DND-41 (cell line): Measurements from ENCODE around the gene GFI1.
A peak's percentile ranks its signal among the peaks of the same experiment; 100 is the strongest.

Experiments
- ATAC-seq: fragments of 200-7000 bp; cut with Tn5 transposase; 3 replicates; pipeline ENCODE4 v1.9.1; 2021; ENCODE audit warnings: low read depth; ENCODE audit not compliant: insufficient read depth
- DNase-seq: peaks from one replicate; pipeline ENCODE4 v3.0.0-alpha.2; 2020
- H2AFZ ChIP-seq: 2 replicates; pipeline ENCODE4 v1.6.0; 2012; ENCODE audit warnings: low read depth, low read length
- H3K27ac ChIP-seq: 2 replicates; pipeline ENCODE4 v1.5.1; 2012; ENCODE audit warnings: low read length, inconsistent platforms
- H3K27me3 ChIP-seq: fragments of 200-600 bp; sonication (generic); 2 replicates; pipeline ENCODE4 v1.6.0; 2012; ENCODE audit warnings: low read length, mild to moderate bottlenecking, inconsistent platforms; ENCODE audit not compliant: insufficient read depth, poor library complexity
- H3K36me3 ChIP-seq: 2 replicates; pipeline ENCODE4 v1.5.1; 2012; ENCODE audit warnings: low read length, inconsistent platforms; ENCODE audit not compliant: insufficient read depth
- H3K4me1 ChIP-seq: 2 replicates; pipeline ENCODE4 v1.5.1; 2012; ENCODE audit warnings: mild to moderate bottlenecking, low read length; ENCODE audit not compliant: insufficient read depth
- H3K4me2 ChIP-seq: 2 replicates; pipeline ENCODE4 v1.6.0; 2012; ENCODE audit warnings: mild to moderate bottlenecking, moderate library complexity, low read length, inconsistent platforms; ENCODE audit not compliant: insufficient read depth
- H3K4me3 ChIP-seq, 2 experiments: fragments of 200-600 bp in 1 of 2; shearing (Covaris generic) in 1 of 2; 2 replicates each; pipeline ENCODE4 v1.5.1; 2012 to 2016; ENCODE audit warnings: inconsistent platforms in 2 of 2, low read length in 2 of 2, mild to moderate bottlenecking in 2 of 2, low read depth in 1 of 2, moderate library complexity in 1 of 2
- H3K79me2 ChIP-seq: 2 replicates; pipeline ENCODE4 v1.6.0; 2012; ENCODE audit warnings: low read length, inconsistent platforms; ENCODE audit not compliant: insufficient read depth
- H3K9ac ChIP-seq: 2 replicates; pipeline ENCODE4 v1.6.0; 2012; ENCODE audit warnings: low read depth, mild to moderate bottlenecking, inconsistent platforms, low read length, moderate library complexity
- H3K9me3 ChIP-seq: 2 replicates; pipeline ENCODE4 v1.5.1; 2012; ENCODE audit warnings: low read length, moderate library complexity, mild to moderate bottlenecking, inconsistent platforms; ENCODE audit not compliant: insufficient read depth, severe bottlenecking
- H4K20me1 ChIP-seq: 2 replicates; pipeline ENCODE4 v1.6.0; 2012; ENCODE audit warnings: low read length; ENCODE audit not compliant: insufficient read depth
- EZH2 ChIP-seq: IDR thresholded peaks from 3 replicates; pipeline ENCODE4 v1.6.1; 2012; ENCODE audit warnings: borderline replicate concordance, low read depth, mild to moderate bottlenecking, moderate library complexity, low read length, inconsistent platforms; ENCODE audit not compliant: severe bottlenecking
- TF ChIP-seq, protein P1 (sequence below): IDR thresholded peaks from 2 replicates; pipeline ENCODE4 v1.5.1; 2012; ENCODE audit warnings: borderline replicate concordance, low read length, moderate library complexity, mild to moderate bottlenecking; ENCODE audit not compliant: poor library complexity, severe bottlenecking; ENCODE audit errors: extremely low read depth

The GFI1 gene

DNA sequence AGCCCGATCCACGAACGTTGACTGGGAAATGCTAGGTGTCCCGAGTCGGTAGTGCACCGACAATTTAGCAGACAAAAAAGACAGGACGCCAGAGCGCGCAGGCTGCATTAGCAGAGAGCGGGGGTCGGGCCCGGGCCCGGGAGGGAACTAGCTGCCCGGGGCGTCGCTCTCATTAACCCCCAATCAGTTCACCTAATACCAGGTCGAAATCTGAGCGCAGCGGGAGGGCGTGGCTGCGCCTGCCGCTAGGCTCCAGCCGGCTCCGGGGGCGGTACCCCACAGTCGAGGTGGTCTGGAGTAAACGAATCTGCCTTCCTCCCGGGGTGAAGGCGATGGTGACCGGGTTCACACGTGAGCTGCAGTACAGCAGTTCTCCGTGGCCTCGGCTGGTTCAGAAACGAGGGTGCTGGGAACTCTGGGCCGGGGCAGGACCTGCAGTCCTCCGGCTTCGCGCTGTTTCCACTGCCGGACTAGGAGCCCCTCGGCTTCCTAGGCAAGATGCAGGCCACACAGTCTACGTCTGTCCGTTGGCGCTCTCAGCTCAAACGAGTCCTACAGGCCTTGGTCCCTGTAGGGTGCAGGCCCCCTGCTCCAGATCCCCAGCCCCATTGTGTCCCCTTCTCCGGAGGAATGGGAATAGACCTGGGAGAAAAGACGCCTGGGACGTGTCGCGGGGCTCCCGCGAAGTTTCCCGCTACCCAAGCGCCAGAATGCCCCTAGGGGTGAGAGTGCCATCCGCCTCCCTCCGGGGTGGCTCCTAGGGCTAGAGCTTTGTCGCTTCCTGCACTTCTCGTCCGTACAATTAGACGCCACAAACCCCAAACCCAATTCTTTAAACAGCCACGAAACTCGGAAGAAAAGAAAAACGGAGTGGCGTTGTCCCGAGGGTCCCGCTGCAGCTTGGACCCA is 2.0 kb downstream of the GFI1 start:
- Histone ChIP-seq H3K9ac (peak overlapping the region; percentile 98), H2AFZ (peak overlapping the region; percentile 46), H3K79me2 (peaks cover 53% of the 10 kb centered on the region), H3K4me2 (peak overlapping the region; percentile 68), H3K27me3 (no peaks in the 10 kb centered on the region), H3K36me3 (peaks cover 48% of the 10 kb centered on the region), H3K4me1 (peaks cover 47% of the 10 kb centered on the region), H3K4me3 (peak overlapping the region; percentile 71 to 74), H3K27ac (peak overlapping the region; percentile 98), H4K20me1 (peaks cover 17% of the 10 kb centered on the region; the same call in 1 of the 2 replicates), H3K9me3 (no peaks in the 10 kb centered on the region)
- ATAC-seq (peak; percentile 47), DNase-seq (peak; percentile 90)
- TF ChIP-seq EZH2 = no peak
- TF ChIP-seq, protein P1, sequence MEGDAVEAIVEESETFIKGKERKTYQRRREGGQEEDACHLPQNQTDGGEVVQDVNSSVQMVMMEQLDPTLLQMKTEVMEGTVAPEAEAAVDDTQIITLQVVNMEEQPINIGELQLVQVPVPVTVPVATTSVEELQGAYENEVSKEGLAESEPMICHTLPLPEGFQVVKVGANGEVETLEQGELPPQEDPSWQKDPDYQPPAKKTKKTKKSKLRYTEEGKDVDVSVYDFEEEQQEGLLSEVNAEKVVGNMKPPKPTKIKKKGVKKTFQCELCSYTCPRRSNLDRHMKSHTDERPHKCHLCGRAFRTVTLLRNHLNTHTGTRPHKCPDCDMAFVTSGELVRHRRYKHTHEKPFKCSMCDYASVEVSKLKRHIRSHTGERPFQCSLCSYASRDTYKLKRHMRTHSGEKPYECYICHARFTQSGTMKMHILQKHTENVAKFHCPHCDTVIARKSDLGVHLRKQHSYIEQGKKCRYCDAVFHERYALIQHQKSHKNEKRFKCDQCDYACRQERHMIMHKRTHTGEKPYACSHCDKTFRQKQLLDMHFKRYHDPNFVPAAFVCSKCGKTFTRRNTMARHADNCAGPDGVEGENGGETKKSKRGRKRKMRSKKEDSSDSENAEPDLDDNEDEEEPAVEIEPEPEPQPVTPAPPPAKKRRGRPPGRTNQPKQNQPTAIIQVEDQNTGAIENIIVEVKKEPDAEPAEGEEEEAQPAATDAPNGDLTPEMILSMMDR = peak; percentile 60

DNA sequence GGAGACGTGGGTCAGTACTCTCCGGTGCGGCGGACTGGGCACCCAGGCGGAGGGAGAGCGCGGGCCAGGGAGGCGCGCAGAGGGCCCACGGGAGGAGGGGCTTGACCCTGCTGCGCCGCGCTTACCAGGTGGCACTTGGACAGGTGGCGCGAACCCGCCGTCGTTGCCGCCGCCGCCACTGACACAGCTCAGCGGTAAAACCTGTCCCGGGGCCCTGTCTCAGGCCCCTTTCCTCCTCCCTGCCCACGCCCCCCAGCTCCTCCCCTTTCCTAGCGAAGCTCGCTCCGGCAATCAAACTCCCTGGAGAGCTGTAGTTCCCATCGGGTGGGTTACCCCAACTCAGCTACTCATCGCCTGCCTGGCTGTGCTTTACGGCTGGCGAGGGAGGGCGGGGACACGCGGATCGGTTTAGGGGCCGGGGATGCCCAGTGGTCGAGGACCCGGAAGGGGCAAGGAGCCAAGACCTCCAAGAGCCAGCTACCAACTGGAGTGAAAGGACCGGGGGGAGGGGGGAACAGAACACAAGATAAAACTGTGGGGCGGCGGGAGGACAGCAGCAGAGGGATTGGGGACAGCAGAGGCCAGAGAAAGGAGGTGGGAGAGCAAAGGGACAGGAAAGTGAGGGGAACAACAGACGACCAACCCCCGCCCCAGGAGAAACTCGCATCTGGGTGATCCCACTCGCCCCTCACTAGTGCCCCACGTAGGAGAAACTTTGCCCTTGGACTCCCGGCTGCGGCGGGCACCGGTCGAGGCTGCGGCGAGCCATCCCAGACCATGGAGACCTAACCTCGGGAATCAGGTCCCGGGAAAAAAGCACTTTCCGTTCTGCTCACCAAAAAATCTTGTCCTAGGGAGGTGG is 2.9 kb downstream of the GFI1 start:
- Histone ChIP-seq H3K4me2 (peak overlapping the region; percentile 68), H3K36me3 (peaks cover 57% of the 10 kb centered on the region), H3K9me3 (no peaks in the 10 kb centered on the region), H3K79me2 (peaks cover 62% of the 10 kb centered on the region), H2AFZ (peak overlapping the region; percentile 46; the same call in 1 of the 2 replicates), H3K4me1 (peaks cover 56% of the 10 kb centered on the region), H3K9ac (peak overlapping the region; percentile 98), H4K20me1 (peaks cover 20% of the 10 kb centered on the region), H3K27ac (peak overlapping the region; percentile 98), H3K27me3 (no peaks in the 10 kb centered on the region), H3K4me3 (peak overlapping the region; percentile 71 to 74)
- no peak for TF ChIP-seq EZH2
- TF ChIP-seq, protein P1 = no peak
- DNase-seq (peak; percentile 91), ATAC-seq (peak; percentile 51)

DNA sequence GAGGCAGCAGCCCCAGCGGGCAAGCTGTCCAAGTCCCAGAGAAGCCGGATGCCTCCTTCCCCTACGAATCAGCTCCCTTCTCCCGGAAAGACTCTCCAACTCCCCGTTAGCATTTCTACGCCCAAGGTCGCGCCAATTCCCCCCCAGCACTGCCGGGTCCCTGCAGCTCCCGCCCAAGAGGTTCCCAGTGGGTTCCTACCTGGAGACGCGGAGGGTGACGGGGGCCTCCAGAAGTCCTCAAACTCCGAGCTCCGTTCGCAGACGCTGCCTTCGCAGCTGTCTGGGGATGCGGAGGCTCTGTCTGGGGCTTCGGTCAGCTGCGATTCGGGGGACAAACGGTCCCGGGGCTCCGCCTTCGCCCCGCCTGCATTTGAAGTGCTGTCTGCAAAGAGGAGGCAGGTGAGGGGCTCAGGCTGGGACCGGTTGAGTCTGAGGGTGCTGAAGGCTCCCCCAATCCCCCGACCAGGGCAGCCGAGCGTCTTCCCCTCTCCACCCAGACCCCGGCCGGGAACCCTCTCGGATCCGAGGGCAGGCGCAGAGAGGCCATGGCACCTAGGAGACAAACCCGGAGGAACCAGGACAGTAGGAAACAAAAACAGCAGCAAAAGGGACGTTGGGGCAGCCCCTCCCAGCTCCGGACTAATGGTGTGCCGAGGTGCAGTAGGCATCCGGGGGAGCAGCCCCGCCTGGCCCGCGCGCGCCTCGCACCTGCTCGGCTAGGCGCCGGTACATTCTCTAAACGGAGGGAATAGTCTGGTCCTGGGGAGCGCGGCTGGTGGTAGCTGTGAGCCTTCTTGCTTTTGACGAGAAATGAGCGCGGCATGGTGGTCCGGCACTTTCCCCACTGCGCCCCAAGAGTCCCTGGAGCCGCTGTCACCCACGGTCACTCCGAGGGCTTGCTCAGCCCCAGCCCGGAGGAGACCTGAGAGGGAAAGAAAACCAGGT is 3.8 kb downstream of the GFI1 start:
- peaks cover 70% of the 10 kb centered on the region for H3K79me2 ChIP-seq
- H3K4me3 ChIP-seq = peak overlapping the region; percentile 71 to 74; a peak in 3 of 4 replicates
- no peaks in the 10 kb centered on the region for H3K27me3 ChIP-seq
- peaks cover 60% of the 10 kb centered on the region for H3K4me1 ChIP-seq
- H3K4me2 ChIP-seq = peak overlapping the region; percentile 68
- H3K9me3 ChIP-seq = no peaks in the 10 kb centered on the region
- peak overlapping the region; percentile 46; the same call in 1 of the 2 replicates for H2AFZ ChIP-seq
- TF ChIP-seq EZH2 = no peak
- TF ChIP-seq, protein P1 = no peak
- ATAC-seq (peak; percentile 11; the same call in 2 of the 3 replicates), DNase-seq (peak; percentile 62)
- H3K36me3 ChIP-seq = peaks cover 66% of the 10 kb centered on the region
- peak overlapping the region; percentile 98 for H3K27ac ChIP-seq
- H4K20me1 ChIP-seq = peaks cover 20% of the 10 kb centered on the region
- H3K9ac ChIP-seq = peak overlapping the region; percentile 98
